ENCODE measurements around the gene THSD8. TPM values are rescaled to one million over a fixed set of nuclear protein-coding genes. Genes with fewer than 3 reads are reported as not detected.
A peak's percentile ranks its signal among the peaks of the same experiment; 100 is the strongest.

The THSD8 gene
- total and polyA plus RNA-seq, 8 donors, result 0.90 to 3.9 (median 2.0) TPM

- Histone ChIP-seq H3K27me3 (peaks cover 0 to 5% (median 2%) of the 10 kb centered on the region in 4 donors), H3K9me3 (no peaks in the 10 kb centered on the region), H3K36me3 (no peaks in the 10 kb centered on the region), H3K27ac (no peak overlapping the region), H3K4me3 (no peak overlapping the region), H3K4me1 (peaks cover 0 to 3% (median 0%) of the 10 kb centered on the region in 3 donors)
- 7 to 8% methylated on average over 46 of the region's 46 CpGs for WGBS, 2 donors
- peak in 2 of 4 donors; percentile 52 to 53 for ATAC-seq
- DNase-seq, result peak in 2 of 6 donors; percentile 46 to 66
- TF ChIP-seq CTCF (IDR thresholded peaks at IDR 0.05), result peak in 1 of 4 donors; percentile 9
- no peak for FAIRE-seq
- intact Hi-C loops (cut with DNase I), result no loop called here
Observed at GRCh38 chr19:12825254-12826131, 23.6 kb downstream of the THSD8 start.

- peak in 3 of 6 donors; percentile 40 to 62 (median 55) for DNase-seq
- H3K4me3 ChIP-seq, result no peak overlapping the region
- H3K27me3 ChIP-seq, result peaks cover 0 to 22% (median 4%) of the 10 kb centered on the region in 4 donors
- H3K36me3 ChIP-seq, result no peaks in the 10 kb centered on the region
- WGBS, 2 donors, result 2 to 4% methylated on average over 23 of the region's 23 CpGs
- no peak for TF ChIP-seq CTCF (IDR thresholded peaks at IDR 0.05)
- H3K27ac ChIP-seq, result no peak overlapping the region
- H3K4me1 ChIP-seq, result peaks cover 0 to 6% (median 0%) of the 10 kb centered on the region in 3 donors
- FAIRE-seq, result no peak
- peak in 3 of 4 donors; percentile 57 to 63 (median 63) for ATAC-seq
- H3K9me3 ChIP-seq, result no peaks in the 10 kb centered on the region
- intact Hi-C loops (cut with DNase I), result no loop called here
Observed at GRCh38 chr19:12828494-12828893, 26.6 kb downstream of the THSD8 start.

- no peak overlapping the region for H3K27ac ChIP-seq
- peaks cover 0 to 10% (median 0%) of the 10 kb centered on the region in 3 donors for H3K4me1 ChIP-seq
- H3K27me3 ChIP-seq, result peaks cover 0 to 36% (median 2%) of the 10 kb centered on the region in 4 donors
- no peaks in the 10 kb centered on the region for H3K36me3 ChIP-seq
- DNase-seq (no peak), FAIRE-seq (no peak), ATAC-seq (no peak)
- H3K4me3 ChIP-seq, result peak overlapping the region in 2 of 4 donors; percentile 29 to 40
- no peaks in the 10 kb centered on the region for H3K9me3 ChIP-seq
- 0 to 3% methylated on average over 2 to 4 of the region's 5 CpGs for WGBS, 2 donors
- intact Hi-C loops (cut with DNase I), result no loop called here
- TF ChIP-seq CTCF (IDR thresholded peaks at IDR 0.05), result no peak
Observed at GRCh38 chr19:12833418-12833737, 31.5 kb downstream of the THSD8 start.

- no peak for FAIRE-seq
- peaks cover 0 to 9% (median 0%) of the 10 kb centered on the region in 3 donors for H3K4me1 ChIP-seq
- intact Hi-C loops (cut with DNase I), result no loop called here
- peak in 5 of 6 donors; percentile 26 to 76 (median 58) for DNase-seq
- no peaks in the 10 kb centered on the region for H3K9me3 ChIP-seq
- peak; percentile 43 to 52 (median 50) for ATAC-seq
- 2 to 3% methylated on average over 25 to 66 of the region's 87 CpGs for WGBS, 2 donors
- no peaks in the 10 kb centered on the region for H3K36me3 ChIP-seq
- TF ChIP-seq CTCF (IDR thresholded peaks at IDR 0.05), result no peak
- peak overlapping the region in 3 of 4 donors; percentile 12 to 40 (median 29) for H3K4me3 ChIP-seq
- H3K27ac ChIP-seq, result no peak overlapping the region
- H3K27me3 ChIP-seq, result peaks cover 0 to 42% (median 2%) of the 10 kb centered on the region in 4 donors
Observed at GRCh38 chr19:12833738-12834565, 32.1 kb downstream of the THSD8 start.
